ENCODE data around the gene AMZ1. TPM values are rescaled to one million over a fixed set of nuclear protein-coding genes. Genes with fewer than 3 reads are reported as not detected.

AMZ1 gene
- total RNA-seq, 1 donor: 2.5 TPM

DNA sequence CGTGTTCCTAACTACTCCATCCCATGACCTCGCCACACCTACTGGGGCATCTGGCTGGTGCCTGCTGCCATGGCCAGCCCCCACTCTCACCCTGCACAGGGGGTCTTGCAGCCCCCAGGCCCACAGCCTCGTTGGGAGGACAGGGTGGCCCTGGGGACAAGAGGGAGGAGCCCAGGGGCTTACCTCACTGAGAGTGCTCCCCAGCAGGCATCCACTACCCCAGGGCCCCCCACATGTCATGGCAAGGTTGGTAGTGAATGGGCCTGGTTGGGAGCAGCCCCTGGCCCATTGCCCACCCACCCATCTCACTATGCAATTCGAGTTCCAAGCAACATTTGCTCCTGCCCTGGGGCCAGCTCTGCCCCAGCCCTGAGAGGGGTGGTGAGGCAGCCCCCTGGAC is 24.0 kb upstream of the AMZ1 start:
- Histone ChIP-seq H3K4me1 (ENCODE audit: insufficient read depth, low read length) (no peaks in the 10 kb centered on the region), H3K36me3 (ENCODE audit: insufficient read depth, low read length) (no peaks in the 10 kb centered on the region), H4K20me1 (ENCODE audit: insufficient read depth, low read length) (no peaks in the 10 kb centered on the region), H2AFZ (ENCODE audit: low read length) (no peak overlapping the region), H3K79me2 (ENCODE audit: insufficient read depth, low read length) (no peaks in the 10 kb centered on the region), H3K27me3 (ENCODE audit: insufficient read depth, low read length) (peaks cover 3% of the 10 kb centered on the region), H3K4me2 (ENCODE audit: insufficient read depth, low read length) (no peak overlapping the region), H3K9me3 (ENCODE audit: low read depth, low read length) (no peaks in the 10 kb centered on the region), H3K27ac (ENCODE audit: low read depth, low read length) (no peak overlapping the region), H3K4me3 (ENCODE audit: insufficient read depth, low read length) (no peak overlapping the region)
- DNase-seq (ENCODE audit: insufficient read length, low spot score, missing footprints): no peak
- TF ChIP-seq, protein P1, sequence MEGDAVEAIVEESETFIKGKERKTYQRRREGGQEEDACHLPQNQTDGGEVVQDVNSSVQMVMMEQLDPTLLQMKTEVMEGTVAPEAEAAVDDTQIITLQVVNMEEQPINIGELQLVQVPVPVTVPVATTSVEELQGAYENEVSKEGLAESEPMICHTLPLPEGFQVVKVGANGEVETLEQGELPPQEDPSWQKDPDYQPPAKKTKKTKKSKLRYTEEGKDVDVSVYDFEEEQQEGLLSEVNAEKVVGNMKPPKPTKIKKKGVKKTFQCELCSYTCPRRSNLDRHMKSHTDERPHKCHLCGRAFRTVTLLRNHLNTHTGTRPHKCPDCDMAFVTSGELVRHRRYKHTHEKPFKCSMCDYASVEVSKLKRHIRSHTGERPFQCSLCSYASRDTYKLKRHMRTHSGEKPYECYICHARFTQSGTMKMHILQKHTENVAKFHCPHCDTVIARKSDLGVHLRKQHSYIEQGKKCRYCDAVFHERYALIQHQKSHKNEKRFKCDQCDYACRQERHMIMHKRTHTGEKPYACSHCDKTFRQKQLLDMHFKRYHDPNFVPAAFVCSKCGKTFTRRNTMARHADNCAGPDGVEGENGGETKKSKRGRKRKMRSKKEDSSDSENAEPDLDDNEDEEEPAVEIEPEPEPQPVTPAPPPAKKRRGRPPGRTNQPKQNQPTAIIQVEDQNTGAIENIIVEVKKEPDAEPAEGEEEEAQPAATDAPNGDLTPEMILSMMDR (IDR thresholded peaks at IDR 0.05; ENCODE audit: extremely low read depth, low read depth, low read length): no peak

DNA sequence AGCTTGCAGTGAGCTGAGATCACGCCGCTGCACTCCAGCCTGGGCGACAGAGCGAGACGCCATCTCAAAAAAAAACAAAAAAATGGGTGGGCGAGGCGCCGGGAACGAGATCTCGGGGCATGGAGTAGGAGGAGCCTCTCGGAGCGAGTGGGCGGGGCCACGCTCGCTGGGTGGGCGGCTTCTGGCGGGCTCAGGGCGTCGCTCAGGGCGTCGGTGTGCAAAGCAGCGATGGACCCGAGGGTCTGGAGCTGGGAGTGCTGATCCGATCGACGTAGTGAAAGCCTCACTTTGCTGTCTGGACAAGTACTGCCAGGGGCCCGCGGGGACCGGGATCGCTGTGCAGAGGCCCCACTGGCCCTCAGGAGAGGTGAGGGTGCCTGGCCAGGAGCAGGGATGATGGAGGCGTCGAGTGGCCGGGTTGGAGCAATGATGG is 22.6 kb upstream of the AMZ1 start:
- no peaks in the 10 kb centered on the region for H3K79me2 ChIP-seq (ENCODE audit: insufficient read depth, low read length)
- no peak for DNase-seq (ENCODE audit: insufficient read length, low spot score, missing footprints)
- H3K4me1 ChIP-seq (ENCODE audit: insufficient read depth, low read length): no peaks in the 10 kb centered on the region
- no peaks in the 10 kb centered on the region for H4K20me1 ChIP-seq (ENCODE audit: insufficient read depth, low read length)
- TF ChIP-seq, protein P1 (IDR thresholded peaks at IDR 0.05; ENCODE audit: extremely low read depth, low read depth, low read length): no peak
- H3K36me3 ChIP-seq (ENCODE audit: insufficient read depth, low read length): no peaks in the 10 kb centered on the region
- no peak overlapping the region for H2AFZ ChIP-seq (ENCODE audit: low read length)
- H3K27me3 ChIP-seq (ENCODE audit: insufficient read depth, low read length): peaks cover 3% of the 10 kb centered on the region
- H3K4me2 ChIP-seq (ENCODE audit: insufficient read depth, low read length): no peak overlapping the region
- H3K4me3 ChIP-seq (ENCODE audit: insufficient read depth, low read length): no peak overlapping the region
- H3K9me3 ChIP-seq (ENCODE audit: low read depth, low read length): no peaks in the 10 kb centered on the region
- no peak overlapping the region for H3K27ac ChIP-seq (ENCODE audit: low read depth, low read length)

DNA sequence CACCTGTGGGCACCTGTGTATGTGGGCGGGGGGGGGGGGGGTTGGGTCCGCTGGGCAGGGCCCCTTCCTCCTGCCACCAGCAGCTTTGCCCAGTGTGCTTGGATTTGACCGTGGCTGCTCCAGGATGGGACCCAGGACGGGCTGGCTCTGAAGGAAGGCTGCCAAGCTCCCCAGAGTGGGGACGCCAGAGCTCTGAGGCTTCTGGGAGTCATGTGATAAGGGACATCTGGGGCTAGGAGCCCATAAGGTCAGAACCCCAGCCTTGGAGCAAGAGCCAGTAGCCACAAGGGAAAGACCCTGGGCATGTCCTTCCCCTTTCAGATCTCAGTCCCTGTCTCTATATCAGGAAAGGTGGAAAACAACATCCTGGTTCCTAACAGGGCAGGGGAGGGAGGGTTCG is 21.8 kb upstream of the AMZ1 start:
- Histone ChIP-seq H3K9me3 (ENCODE audit: low read depth, low read length) (no peaks in the 10 kb centered on the region), H3K36me3 (ENCODE audit: insufficient read depth, low read length) (no peaks in the 10 kb centered on the region), H3K27ac (ENCODE audit: low read depth, low read length) (no peak overlapping the region), H3K4me2 (ENCODE audit: insufficient read depth, low read length) (no peak overlapping the region), H3K79me2 (ENCODE audit: insufficient read depth, low read length) (no peaks in the 10 kb centered on the region), H3K4me1 (ENCODE audit: insufficient read depth, low read length) (no peaks in the 10 kb centered on the region), H4K20me1 (ENCODE audit: insufficient read depth, low read length) (no peaks in the 10 kb centered on the region), H3K27me3 (ENCODE audit: insufficient read depth, low read length) (peaks cover 3% of the 10 kb centered on the region), H2AFZ (ENCODE audit: low read length) (no peak overlapping the region), H3K4me3 (ENCODE audit: insufficient read depth, low read length) (no peak overlapping the region)
- TF ChIP-seq, protein P1 (IDR thresholded peaks at IDR 0.05; ENCODE audit: extremely low read depth, low read depth, low read length): no peak
- no peak for DNase-seq (ENCODE audit: insufficient read length, low spot score, missing footprints)

DNA sequence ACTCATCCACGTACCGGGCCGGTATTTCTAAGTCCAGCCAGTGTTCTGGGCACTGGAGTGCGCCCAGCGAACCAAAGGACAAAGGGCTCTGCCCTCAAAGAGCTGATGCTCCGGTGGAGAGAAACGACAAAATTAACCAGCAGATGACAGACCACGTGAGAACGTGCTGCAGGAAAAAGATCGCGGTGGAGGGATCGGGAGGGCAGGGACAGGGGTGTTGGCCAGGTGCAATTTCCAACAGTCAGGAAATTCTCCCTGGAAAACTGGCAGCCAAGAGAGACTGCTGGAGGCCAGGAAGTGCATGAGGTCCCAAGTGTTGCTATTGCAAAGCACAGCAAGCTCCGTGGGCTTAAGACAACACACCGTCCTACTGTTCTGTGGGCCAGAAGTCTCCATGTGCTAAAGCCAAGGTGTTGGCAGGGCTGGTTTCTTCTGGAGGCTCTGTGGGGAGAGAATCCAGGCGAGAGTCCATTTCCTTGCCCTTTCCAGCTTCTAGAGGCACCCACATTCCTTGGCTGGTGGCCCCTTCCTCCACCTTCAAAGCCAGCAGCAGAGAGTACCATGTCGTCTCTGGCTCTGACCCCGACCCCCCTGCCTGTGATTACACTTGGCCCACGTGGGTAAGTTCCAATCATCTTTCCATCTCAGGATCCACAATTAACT is 21.3 kb upstream of the AMZ1 start:
- no peak overlapping the region for H3K4me3 ChIP-seq (ENCODE audit: insufficient read depth, low read length)
- H3K4me1 ChIP-seq (ENCODE audit: insufficient read depth, low read length): no peaks in the 10 kb centered on the region
- DNase-seq (ENCODE audit: insufficient read length, low spot score, missing footprints): no peak
- no peak overlapping the region for H3K4me2 ChIP-seq (ENCODE audit: insufficient read depth, low read length)
- no peak overlapping the region for H2AFZ ChIP-seq (ENCODE audit: low read length)
- H4K20me1 ChIP-seq (ENCODE audit: insufficient read depth, low read length): no peaks in the 10 kb centered on the region
- TF ChIP-seq, protein P1 (IDR thresholded peaks at IDR 0.05; ENCODE audit: extremely low read depth, low read depth, low read length): no peak
- no peak overlapping the region for H3K27ac ChIP-seq (ENCODE audit: low read depth, low read length)
- H3K79me2 ChIP-seq (ENCODE audit: insufficient read depth, low read length): no peaks in the 10 kb centered on the region
- peaks cover 3% of the 10 kb centered on the region for H3K27me3 ChIP-seq (ENCODE audit: insufficient read depth, low read length)
- no peaks in the 10 kb centered on the region for H3K36me3 ChIP-seq (ENCODE audit: insufficient read depth, low read length)
- H3K9me3 ChIP-seq (ENCODE audit: low read depth, low read length): no peaks in the 10 kb centered on the region

All from osteoblast (primary cell).